ENCODE data around the gene AKT1. TPM values are rescaled to one million over a fixed set of nuclear protein-coding genes. Genes with fewer than 3 reads are reported as not detected.
"Not testable (repeated sequence)": the region's sequence is repeated elsewhere in the genome, so short reads cannot be mapped to it uniquely, and the experiment has no call there.

Gene AKT1
- total and polyA plus RNA-seq, 5 donors = 101 to 154 (median 125) TPM

DNA sequence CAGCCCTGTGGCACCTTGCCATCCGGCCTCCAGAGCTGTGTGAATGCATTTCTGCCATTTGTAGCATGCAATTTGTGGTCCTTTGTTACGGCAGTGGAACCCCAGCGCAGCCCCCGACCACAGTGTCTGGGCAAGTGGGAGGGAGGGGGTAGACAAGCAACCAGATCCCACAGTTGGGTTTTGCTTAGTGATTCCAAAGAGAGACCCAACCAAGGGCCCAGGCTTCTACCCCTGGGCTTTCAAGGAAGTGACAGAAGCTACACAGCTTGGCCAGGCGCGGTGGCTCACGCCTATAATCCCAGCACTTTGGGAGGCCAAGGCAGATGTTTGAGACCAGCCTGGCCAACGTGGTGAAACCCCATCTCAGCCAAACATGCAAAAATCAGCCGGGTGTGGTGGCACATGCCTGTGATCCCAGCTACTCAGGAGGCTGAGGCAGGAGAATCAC is 23.2 kb upstream of the AKT1 start:
- Histone ChIP-seq H3K4me3 (ENCODE audit: low read length) (no peak overlapping the region), H3K4me1 (ENCODE audit: control insufficient read depth, insufficient read depth, low read length) (peaks cover 3% of the 10 kb centered on the region), H3K9me3 (ENCODE audit: control insufficient read depth, low read length) (no peaks in the 10 kb centered on the region), H3K27ac (ENCODE audit: low read length) (no peak overlapping the region), H3K27me3 (ENCODE audit: control insufficient read depth, insufficient read depth) (no peaks in the 10 kb centered on the region)
- ATAC-seq (no peak), DNase-seq (peak in 2 of 3 donors; percentile 46 to 59)
- intact Hi-C loops (cut with DNase I) = no loop called here
- 91% methylated on average over 9 of the region's 9 CpGs for WGBS

DNA sequence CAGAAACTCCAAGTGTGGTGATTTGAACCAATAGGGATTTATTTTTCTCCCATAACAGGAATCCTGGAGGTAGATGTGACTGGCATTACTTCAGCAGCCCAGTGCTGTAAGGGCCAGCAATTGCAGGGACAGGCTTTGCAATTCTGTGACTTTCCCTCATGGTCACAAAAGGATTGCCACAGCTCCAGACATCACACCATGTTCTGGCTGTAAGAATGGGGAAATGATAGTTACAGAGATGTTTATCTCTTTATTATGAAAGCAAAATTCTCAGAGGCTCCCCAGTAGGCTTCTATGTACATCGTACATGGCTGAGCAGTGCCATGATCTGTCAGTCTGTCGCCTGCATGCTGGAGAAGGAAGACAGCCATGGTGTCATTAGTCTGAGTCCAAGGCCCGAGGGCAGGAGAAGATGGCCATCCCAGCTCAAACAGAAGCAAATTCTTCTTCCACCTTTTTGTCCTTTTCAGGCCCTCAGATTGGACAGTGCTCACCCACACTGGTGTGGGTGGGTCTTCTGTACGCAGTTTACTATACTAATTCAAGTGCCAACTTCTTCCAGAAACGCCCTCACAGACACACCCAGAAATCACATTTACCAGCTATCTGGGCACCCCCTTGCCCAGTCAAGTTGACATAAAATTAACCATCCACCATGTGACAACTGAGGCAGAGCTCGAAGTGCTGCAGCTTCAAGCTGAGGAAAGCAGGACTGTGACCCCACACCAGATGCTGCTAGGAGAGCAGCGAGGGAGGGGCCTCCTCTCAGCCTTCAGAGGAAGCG is 22.6 kb upstream of the AKT1 start:
- ATAC-seq (no peak), DNase-seq (no peak)
- Histone ChIP-seq H3K9me3 (ENCODE audit: control insufficient read depth, low read length) (no peaks in the 10 kb centered on the region), H3K27ac (ENCODE audit: low read length) (no peak overlapping the region), H3K4me3 (ENCODE audit: low read length) (no peak overlapping the region), H3K4me1 (ENCODE audit: control insufficient read depth, insufficient read depth, low read length) (peaks cover 3% of the 10 kb centered on the region), H3K27me3 (ENCODE audit: control insufficient read depth, insufficient read depth) (no peaks in the 10 kb centered on the region)
- intact Hi-C loops (cut with DNase I) = no loop called here
- 94% methylated on average over 8 of the region's 8 CpGs for WGBS

DNA sequence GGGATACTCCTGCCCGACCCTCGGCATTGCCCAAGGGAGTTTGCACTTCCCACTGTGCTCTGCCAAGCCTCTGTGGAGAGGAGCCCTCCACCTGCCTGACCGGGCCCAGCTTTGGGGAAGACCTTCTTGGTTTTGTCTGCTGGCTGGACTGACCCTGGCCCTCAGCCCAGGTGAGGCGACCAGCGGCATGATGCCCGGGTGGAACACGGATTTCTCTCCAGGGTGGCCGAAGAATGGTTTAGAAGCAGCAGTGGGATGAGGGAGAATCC is 21.0 kb upstream of the AKT1 start:
- DNase-seq = peak in 1 of 3 donors; percentile 70
- intact Hi-C loops (cut with DNase I) = no loop called here
- ATAC-seq = no peak
- WGBS = 1% methylated on average over 8 of the region's 8 CpGs
- H3K4me1 ChIP-seq (ENCODE audit: control insufficient read depth, insufficient read depth, low read length) = peaks cover 3% of the 10 kb centered on the region
- no peaks in the 10 kb centered on the region for H3K9me3 ChIP-seq (ENCODE audit: control insufficient read depth, low read length)
- H3K4me3 ChIP-seq (ENCODE audit: low read length) = peak overlapping the region; percentile 78
- H3K27ac ChIP-seq (ENCODE audit: low read length) = peak overlapping the region; percentile 79
- H3K27me3 ChIP-seq (ENCODE audit: control insufficient read depth, insufficient read depth) = no peaks in the 10 kb centered on the region

DNA sequence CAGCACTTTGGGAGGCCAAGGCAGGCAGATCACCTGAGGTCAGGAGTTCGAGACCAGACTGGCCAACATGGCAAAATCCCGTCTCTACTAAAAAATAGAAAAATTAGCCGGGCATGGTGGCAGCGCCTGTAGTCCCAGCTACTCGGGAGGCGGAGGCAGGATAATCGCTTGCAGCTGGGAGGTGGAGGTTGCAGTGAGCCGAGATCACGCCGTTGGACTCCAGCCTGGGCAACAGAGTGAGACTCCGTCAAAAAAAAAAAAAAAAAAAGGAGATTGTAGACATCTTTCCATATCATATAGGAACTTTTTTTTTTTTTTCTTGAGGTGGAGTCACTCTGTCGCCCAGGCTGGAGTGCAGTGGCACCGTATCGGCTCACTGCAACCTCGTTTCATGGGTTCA is 19.2 kb upstream of the AKT1 start:
- WGBS = 82% methylated on average over 15 of the region's 15 CpGs
- H3K4me3 ChIP-seq (ENCODE audit: low read length); H3K9me3 ChIP-seq (ENCODE audit: control insufficient read depth, low read length); intact Hi-C loops (cut with DNase I); ATAC-seq; H3K27me3 ChIP-seq (ENCODE audit: control insufficient read depth, insufficient read depth); H3K4me1 ChIP-seq (ENCODE audit: control insufficient read depth, insufficient read depth, low read length): not testable (repeated sequence)
- peak overlapping the region; percentile 94 for H3K27ac ChIP-seq (ENCODE audit: low read length)
- peak in 1 of 3 donors; percentile 43 for DNase-seq

DNA sequence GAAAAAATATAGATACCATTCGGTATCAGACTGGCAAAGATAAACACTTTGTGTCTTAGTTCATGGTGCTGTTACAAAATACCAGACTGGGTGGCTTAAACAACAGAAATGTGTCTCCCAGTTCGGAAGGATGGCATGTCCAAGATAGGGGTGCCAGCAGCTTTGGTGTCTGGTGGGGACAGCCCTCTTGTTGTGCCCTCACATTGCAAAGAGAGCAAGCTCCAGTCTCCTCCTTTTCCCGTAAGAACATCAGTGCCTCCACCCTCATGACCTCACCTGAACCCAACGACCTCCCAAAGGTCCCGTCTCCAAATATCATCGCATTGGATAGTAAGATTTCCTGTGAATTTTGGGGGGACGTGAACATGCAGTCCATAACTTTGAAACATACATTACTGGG is 17.7 kb upstream of the AKT1 start:
- intact Hi-C loops (cut with DNase I) = no loop called here
- no peak overlapping the region for H3K27ac ChIP-seq (ENCODE audit: low read length)
- no peaks in the 10 kb centered on the region for H3K27me3 ChIP-seq (ENCODE audit: control insufficient read depth, insufficient read depth)
- no peak overlapping the region for H3K4me3 ChIP-seq (ENCODE audit: low read length)
- no peak for ATAC-seq
- DNase-seq = no peak
- no peaks in the 10 kb centered on the region for H3K9me3 ChIP-seq (ENCODE audit: control insufficient read depth, low read length)
- 87% methylated on average over 7 of the region's 7 CpGs for WGBS
- peaks cover 3% of the 10 kb centered on the region for H3K4me1 ChIP-seq (ENCODE audit: control insufficient read depth, insufficient read depth, low read length)

DNA sequence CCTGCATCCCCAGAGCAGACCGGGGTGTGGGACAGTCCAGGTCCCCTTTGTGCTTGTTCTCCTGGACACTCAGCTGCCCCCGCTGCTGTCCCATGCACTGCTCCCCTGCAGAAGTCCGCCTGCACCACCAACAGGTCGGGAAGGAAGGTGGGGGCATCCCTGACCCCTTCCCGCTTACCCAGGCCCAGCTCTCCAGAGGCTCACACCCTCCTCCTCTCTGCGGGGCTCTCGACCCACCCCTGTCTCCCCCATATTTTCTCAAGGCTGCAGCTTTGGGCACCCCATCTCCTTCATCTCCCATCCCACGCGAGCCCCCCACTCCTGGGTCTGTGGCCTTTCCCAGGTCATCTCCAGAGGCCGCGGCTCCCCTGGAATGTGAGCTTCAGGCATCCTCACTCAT is 14.8 kb upstream of the AKT1 start:
- Histone ChIP-seq H3K4me1 (ENCODE audit: control insufficient read depth, insufficient read depth, low read length) (peaks cover 2% of the 10 kb centered on the region), H3K27me3 (ENCODE audit: control insufficient read depth, insufficient read depth) (no peaks in the 10 kb centered on the region), H3K4me3 (ENCODE audit: low read length) (no peak overlapping the region), H3K9me3 (ENCODE audit: control insufficient read depth, low read length) (no peaks in the 10 kb centered on the region), H3K27ac (ENCODE audit: low read length) (no peak overlapping the region)
- whole genome bisulfite sequencing = 90% methylated on average over 11 of the region's 11 CpGs
- intact Hi-C loops (cut with DNase I) = no loop called here
- DNase-seq (peak in 1 of 3 donors; percentile 33), ATAC-seq (no peak)

DNA sequence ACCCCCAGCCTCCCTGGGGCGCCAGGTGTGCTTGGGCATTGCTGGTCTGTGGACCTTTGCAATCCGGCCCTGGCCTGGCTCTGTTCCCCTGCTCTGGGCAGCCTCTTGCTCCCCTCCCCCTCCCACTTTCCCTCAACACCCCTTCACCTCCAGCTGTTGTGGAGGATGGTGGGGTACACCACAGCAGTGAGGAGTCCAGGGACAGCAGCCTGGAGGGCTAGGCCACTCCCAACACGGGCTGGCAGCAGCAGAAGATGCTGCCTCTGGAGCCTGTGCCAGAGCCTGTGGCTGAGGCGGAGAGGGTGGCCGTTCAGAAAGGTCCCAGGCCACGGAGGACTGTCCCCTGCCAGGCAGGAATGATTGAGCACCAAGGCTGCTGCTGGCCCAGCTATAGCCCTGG is 12.9 kb upstream of the AKT1 start:
- H3K4me1 ChIP-seq (ENCODE audit: control insufficient read depth, insufficient read depth, low read length) = no peaks in the 10 kb centered on the region
- H3K27me3 ChIP-seq (ENCODE audit: control insufficient read depth, insufficient read depth) = no peaks in the 10 kb centered on the region
- no peaks in the 10 kb centered on the region for H3K9me3 ChIP-seq (ENCODE audit: control insufficient read depth, low read length)
- intact Hi-C loops (cut with DNase I) = no loop called here
- ATAC-seq (no peak), DNase-seq (peak in 1 of 3 donors; percentile 11)
- no peak overlapping the region for H3K4me3 ChIP-seq (ENCODE audit: low read length)
- 78% methylated on average over 6 of the region's 6 CpGs for WGBS
- no peak overlapping the region for H3K27ac ChIP-seq (ENCODE audit: low read length)

DNA sequence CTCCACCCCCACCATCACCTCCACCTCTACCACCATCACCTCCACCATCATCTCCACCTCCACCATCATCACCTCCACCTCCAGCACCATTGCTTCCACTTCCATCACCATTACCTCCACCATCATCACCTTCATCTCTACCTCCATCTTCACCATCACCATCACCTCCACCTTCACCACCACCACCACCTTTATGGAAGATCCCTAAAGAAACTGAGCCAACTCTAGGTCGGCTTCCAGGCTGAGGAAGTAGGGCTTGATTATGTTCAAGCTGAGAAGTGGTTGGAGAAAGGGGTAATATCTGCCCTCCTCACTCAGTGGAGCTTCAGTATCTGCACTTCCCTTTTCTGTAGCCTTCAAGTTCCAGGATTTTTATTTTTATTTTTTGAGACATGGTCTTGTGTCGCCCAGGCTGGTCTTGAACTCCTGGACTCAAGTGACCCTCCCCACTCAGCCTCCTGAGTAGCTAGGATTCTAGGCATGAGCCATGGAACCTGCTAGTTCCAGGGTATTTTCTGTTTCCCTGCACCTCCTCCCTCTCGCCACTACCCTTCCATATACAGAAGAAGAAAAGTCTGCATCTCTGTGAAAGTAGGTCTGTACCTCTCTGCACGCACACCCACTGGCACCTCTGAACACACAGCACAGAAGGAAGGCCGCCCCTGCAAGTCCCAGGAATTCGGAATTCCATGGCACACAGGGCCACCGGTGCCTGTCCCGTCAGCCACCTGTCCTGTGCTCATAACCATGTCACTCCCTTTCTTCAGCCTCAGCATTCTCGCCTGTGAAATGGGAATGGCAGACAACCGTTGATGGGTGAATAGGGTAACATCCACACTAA is 11.3 kb upstream of the AKT1 start:
- ATAC-seq = no peak
- no peak overlapping the region for H3K4me3 ChIP-seq (ENCODE audit: low read length)

DNA sequence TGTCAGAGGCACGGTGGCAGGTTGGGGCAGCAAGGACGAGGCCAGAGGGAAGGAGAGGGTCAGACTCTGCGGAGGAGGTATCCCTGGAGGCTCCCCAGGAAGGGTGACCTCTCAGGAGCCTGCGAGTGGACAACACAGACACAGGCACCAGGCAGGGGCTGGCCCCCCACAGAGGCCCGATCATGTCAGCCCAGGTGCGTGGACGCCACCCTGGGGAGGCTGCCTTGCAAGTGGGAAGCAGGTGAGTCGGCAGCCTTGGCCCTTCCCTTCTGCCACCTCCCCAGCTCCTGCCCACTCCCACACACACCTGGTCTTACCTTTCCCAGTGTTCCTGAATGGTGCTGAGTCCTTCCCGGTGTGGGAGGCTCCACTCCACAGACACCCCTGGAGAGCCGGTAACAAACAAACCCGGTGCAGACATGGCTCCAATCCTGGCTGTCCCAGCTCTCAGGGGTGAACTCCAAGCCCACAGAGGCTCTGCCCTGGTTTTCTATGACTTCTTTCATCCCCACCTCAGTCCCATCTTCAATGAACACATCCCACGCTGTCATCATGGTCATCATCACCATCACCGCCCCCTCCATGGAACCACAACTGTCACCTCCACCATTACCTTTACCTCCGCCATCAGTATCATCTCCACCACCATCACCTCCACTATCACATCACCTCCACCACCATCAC is 10.5 kb upstream of the AKT1 start:
- no peak for ATAC-seq

More for the DNA sequence above, 11.3 kb upstream of the AKT1 start:
- Histone ChIP-seq H3K27me3 (ENCODE audit: control insufficient read depth, insufficient read depth) (no peaks in the 10 kb centered on the region), H3K27ac (ENCODE audit: low read length) (no peak overlapping the region), H3K4me1 (ENCODE audit: control insufficient read depth, insufficient read depth, low read length) (no peaks in the 10 kb centered on the region), H3K9me3 (ENCODE audit: control insufficient read depth, low read length) (no peaks in the 10 kb centered on the region)
- intact Hi-C loops (cut with DNase I) = no loop called here
- no peak for DNase-seq
- WGBS = 89% methylated on average over 10 of the region's 10 CpGs

DNA sequence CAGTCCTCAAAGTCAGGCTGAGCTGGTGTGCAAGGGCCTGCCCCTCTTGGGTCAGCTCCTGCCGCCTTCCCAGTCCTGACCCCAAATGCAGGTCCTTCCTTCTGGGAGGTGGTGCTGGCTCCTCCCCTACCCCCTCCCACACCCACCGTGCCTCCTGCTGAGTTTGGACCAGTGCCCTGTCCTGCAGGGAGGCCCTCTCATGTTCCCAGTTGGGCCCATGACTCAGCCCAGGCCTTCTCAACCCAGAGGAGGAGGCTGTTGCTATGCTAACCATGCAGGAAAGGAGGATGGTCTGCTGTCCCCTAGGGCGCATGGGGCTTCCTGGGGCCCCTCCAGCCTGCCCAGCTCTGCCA is 9.8 kb upstream of the AKT1 start:
- 46% methylated on average over 3 of the region's 3 CpGs for WGBS
- no peaks in the 10 kb centered on the region for H3K9me3 ChIP-seq (ENCODE audit: control insufficient read depth, low read length)
- no peaks in the 10 kb centered on the region for H3K27me3 ChIP-seq (ENCODE audit: control insufficient read depth, insufficient read depth)
- H3K27ac ChIP-seq (ENCODE audit: low read length) = no peak overlapping the region
- ATAC-seq = peak; percentile 12 to 34
- DNase-seq = peak in 2 of 3 donors; percentile 60 to 68
- H3K4me3 ChIP-seq (ENCODE audit: low read length) = no peak overlapping the region
- intact Hi-C loops (cut with DNase I) = no loop called here
- H3K4me1 ChIP-seq (ENCODE audit: control insufficient read depth, insufficient read depth, low read length) = no peaks in the 10 kb centered on the region

More for the DNA sequence above, 10.5 kb upstream of the AKT1 start:
- H3K4me1 ChIP-seq (ENCODE audit: control insufficient read depth, insufficient read depth, low read length) = no peaks in the 10 kb centered on the region
- intact Hi-C loops (cut with DNase I) = no loop called here
- no peaks in the 10 kb centered on the region for H3K27me3 ChIP-seq (ENCODE audit: control insufficient read depth, insufficient read depth)
- H3K9me3 ChIP-seq (ENCODE audit: control insufficient read depth, low read length) = no peaks in the 10 kb centered on the region
- H3K4me3 ChIP-seq (ENCODE audit: low read length) = no peak overlapping the region
- WGBS = 82% methylated on average over 14 of the region's 14 CpGs
- DNase-seq = peak; percentile 10 to 48 (median 47)
- no peak overlapping the region for H3K27ac ChIP-seq (ENCODE audit: low read length)
